Testis (tissue), 2 donors: ENCODE results near the gene IER3.

Experiments
- POLR2A ChIP-seq: fragments of 450-650 bp; IDR thresholded peaks from one replicate; pipeline ENCODE4 v1.6.1; 2017; ENCODE audit warnings: antibody characterized with exemption, mild to moderate bottlenecking, moderate library complexity
- TF ChIP-seq, protein P1 (sequence below), 3 experiments: fragments of 450-650 bp in 2 of 3; fragments of 200-600 bp in 1 of 3; sonication (generic) in 1 of 3; IDR thresholded peaks; one replicate each; pipeline ENCODE4 v1.5.1; 2016 to 2019; ENCODE audit warnings: antibody characterized with exemption in 3 of 3, mild to moderate bottlenecking in 2 of 3, moderate library complexity in 1 of 3

DNA sequence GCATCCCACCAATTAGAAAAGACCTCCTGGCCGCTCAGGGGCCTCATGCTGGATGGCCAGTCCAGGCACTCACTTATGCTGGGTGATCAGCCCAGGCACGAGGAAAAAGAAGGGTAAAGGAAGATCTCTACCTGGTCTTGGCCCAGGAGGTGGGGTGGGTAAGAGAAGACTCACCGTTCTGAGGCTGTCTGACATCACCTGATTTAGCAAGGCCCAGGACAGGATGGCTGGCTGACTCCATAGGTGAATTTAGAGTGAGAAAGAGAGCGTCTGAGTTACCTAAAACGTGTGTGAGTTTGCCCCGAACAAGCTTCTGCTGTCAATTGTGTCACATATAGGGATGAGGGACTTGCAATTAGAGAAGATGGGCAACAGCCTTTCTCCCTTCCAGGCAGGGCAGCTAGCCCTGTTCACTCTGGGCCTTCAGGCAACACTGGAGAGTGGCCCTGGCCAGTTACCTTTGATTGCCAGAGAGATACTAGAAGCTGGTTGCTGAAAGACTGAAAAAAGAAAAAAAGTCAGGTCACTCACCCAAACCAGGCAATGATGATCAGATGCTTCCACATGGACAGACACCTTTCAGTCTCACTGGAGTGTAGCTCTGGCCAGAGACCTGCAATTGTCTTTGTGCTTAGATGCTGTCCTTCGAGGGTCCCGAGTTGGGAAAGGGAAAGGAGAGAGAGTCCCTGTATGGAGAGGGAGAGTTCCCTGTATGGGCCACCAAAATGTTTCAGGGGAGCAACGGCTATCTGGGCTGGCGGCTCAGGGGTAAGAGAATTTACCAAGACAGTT lies 35.7 kb upstream of the IER3 start:
- TF ChIP-seq, protein P1, sequence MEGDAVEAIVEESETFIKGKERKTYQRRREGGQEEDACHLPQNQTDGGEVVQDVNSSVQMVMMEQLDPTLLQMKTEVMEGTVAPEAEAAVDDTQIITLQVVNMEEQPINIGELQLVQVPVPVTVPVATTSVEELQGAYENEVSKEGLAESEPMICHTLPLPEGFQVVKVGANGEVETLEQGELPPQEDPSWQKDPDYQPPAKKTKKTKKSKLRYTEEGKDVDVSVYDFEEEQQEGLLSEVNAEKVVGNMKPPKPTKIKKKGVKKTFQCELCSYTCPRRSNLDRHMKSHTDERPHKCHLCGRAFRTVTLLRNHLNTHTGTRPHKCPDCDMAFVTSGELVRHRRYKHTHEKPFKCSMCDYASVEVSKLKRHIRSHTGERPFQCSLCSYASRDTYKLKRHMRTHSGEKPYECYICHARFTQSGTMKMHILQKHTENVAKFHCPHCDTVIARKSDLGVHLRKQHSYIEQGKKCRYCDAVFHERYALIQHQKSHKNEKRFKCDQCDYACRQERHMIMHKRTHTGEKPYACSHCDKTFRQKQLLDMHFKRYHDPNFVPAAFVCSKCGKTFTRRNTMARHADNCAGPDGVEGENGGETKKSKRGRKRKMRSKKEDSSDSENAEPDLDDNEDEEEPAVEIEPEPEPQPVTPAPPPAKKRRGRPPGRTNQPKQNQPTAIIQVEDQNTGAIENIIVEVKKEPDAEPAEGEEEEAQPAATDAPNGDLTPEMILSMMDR (IDR thresholded peaks at IDR 0.05) = no peak
- TF ChIP-seq POLR2A = no peak
